Measurements from ENCODE around the gene SLC2A13.
A peak's percentile ranks its signal among the peaks of the same experiment; 100 is the strongest.
"Not testable (repeated sequence)": the region's sequence is repeated elsewhere in the genome, so short reads cannot be mapped to it uniquely, and the experiment has no call there.

SLC2A13 gene

DNA sequence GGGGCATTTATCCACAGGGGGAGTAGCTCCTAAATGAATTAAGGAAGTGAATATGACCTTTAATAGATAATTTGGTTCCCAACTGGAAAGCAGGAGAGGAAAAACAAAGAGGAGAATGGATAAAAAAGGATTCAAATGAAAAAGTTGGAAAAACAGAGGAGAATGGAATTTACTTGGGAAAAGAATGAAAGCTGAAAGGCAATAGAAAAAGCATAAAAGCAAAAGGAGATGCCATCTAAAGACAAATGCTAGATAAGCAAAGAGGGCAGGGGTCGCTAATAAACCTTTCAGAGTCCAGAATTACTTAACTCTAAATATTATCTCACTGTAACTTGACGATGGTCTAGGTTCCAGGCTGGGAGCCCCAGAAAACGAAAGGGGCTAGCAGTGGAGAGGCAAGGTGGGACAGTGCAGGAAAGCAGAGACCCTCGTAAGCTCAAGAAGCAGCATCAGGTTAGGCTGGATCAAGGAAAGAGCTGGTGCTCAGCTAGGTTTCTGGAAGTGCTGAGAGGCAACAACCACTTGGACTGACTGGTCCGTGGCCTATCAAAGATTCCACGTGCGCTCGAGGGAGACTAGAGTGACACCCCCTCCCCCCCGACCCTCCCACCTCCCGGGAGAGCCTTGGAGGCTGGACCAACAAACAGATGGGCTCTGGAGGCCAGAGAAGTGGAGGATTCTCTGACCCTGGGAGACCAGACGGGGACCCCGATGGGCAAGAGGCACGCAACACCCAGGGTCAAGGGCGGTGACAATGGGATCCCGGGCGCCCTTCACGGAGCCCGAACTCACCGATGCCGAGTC is 1.2 kb downstream of the SLC2A13 start:
- DNase-seq: no peak

GRCh38 chr12:40103043-40103442 is 2.8 kb downstream of the SLC2A13 start:
- DNase-seq: no peak

DNA sequence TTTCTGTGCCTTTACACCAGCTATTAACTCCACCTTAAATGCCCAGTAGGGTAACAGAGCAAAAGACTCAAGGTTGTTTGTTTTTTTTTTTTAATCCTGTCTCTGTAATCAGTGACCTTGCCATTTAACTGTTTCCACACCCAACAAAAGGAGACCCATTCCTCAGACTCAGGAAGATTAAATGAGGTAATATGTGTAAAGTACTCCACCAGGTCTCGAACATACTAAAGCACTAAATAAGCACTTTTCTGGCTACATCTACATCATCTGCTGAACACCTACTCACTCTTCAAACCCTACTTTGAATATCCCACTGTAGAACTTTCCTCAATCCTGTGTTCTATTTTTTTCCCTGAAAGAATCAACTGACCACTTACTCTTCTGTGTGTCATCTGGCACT is 4.1 kb downstream of the SLC2A13 start:
- DNase-seq: no peak

GRCh38 chr12:40099423-40099853 is 6.4 kb downstream of the SLC2A13 start:
- DNase-seq: no peak

- no peak for DNase-seq
These were observed 7.3 kb downstream of the SLC2A13 start for GRCh38 chr12:40098406-40099145.

DNA sequence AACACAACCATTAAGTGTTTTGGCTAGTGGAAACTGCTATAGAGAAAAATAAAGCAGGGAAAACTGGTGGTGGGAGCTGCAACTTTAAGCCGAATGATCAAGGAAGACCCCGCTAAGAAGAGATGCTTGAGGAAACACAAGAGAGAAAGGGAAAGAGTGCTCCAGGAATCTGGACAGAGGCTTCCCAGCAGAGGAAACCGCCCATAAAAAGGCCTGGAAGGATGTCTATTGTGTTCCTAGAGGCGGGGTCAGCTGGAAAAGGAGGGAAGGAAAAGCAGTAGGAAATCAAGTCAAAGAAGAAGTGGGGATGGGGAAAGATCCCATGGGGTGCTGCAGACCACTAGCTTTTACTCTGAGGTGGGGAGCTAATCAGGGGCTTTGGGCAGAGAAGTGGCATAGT is 12.4 kb downstream of the SLC2A13 start:
- DNase-seq: no peak

DNA sequence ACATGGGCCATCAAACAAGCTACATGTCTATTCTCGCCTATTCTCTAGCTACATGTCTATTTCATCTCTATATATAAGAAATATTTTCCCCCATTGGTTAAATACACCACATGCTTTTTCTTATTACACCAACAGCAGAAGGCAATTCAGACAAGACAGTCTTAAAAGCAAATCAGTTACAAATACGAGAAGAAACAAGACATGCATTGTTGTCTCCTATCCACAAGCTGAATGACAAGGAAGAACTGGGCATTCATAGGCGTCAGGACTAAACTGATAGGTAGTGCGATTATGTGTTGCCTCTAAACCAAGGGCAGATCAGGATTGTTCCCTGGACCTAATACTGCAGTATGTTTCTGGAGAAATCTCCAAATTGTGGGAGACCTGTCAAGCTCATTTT is 19.4 kb downstream of the SLC2A13 start:
- DNase-seq: no peak

DNA sequence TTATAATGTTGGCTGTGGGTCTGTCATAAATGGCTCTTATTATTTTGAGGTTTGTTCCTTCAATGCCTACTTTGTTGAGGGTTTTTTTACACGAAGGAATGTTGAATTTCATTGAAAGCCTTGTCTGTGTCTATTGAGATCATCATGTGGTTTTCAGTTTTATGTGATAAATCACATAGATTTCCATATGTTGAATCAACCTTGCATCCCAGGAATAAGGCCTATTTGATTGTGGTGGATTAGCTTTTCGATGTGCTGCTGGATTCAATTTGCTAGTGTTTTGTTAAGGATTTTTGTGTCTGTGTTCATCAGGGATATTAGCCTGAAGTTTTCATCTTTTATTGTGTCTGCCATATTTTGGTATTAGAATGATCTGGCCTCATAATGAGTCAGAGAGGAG is 27.6 kb downstream of the SLC2A13 start:
- DNase-seq: no peak

- DNase-seq: no peak
These were observed 30.4 kb downstream of the SLC2A13 start for GRCh38 chr12:40075458-40075857.

- no peak for DNase-seq
These were observed 37.5 kb downstream of the SLC2A13 start for GRCh38 chr12:40068416-40068815.

DNA sequence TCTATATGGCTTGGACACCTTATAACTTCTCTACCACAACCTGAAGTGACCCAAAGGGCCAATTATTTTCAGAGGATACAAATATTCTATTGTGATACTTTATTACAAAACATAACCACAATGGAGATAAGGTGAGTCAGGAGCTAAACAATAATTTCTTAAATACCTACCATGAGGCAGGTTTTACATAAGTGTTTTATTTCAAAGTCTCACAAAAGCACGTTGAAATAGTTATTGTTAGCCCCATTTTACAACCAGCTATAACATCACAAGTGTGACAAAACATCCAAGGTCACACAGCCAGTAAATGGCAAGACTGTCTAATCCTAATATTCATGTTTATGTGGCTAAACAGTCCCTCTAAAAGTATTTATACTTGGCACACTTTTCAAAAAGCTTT is 40.2 kb downstream of the SLC2A13 start:
- DNase-seq: no peak

GRCh38 chr12:40063414-40063813 is 42.5 kb downstream of the SLC2A13 start:
- peak in 1 of 2 donors; percentile 34 for DNase-seq

DNA sequence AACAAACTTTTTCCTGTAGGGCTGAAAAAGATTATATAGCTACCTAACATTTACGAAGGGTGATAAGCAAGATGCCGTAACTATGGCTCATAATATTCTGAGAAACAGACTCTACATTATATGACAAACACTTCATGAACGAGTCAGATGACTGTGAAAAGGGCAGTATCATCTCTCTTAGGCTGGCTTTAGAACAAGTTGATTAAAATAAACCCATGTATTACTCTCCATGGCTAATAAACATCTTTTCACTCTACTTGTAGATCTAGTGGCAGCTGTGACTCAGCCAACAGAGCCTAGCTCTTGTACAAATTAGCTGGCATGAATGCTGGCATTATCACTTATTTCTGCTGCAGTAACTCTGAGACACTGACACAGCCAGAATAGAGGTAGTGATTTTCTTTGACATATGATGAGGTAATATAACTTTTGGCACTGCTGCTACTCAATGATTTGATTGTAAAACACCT is 47.1 kb downstream of the SLC2A13 start:
- peak in 1 of 2 donors; percentile 15 for DNase-seq

DNA sequence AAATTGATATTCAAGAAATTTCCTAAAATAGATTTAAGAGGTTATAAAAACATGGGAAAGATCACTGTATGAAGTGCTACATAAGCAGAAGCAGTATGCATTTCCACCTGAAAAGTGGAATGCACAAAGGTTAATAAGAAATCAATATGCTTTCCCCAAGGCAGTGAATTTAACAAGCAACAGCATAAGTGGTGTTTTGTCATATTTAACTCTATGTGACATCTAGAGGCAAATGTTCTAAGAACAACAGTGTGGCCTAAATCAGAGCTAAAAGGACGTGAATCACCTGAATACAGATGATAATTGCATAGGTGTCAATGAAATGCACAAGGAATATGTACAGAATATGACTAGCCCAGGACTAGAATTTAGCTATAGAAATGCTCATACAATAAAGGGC is 49.5 kb downstream of the SLC2A13 start:
- no peak for DNase-seq

DNA sequence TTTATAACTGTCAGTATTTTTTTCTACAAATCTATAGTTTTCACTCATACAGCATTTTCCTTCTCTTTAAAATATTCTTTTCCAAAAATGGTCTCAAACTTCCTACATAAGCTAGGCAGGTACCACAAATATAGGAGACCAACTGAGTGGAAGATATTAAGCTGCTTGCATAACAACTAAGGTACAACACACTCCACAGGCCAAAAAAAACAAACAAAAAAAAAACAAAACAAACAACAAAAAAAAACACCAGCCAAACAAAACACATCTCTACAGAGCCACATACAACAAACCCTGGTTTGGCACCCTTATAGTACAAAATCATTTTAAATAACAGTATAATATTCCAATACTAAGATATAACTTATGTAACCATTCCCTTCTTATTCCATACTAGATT is 50.1 kb downstream of the SLC2A13 start:
- DNase-seq: no peak

- no peak for DNase-seq
These were observed 50.7 kb downstream of the SLC2A13 start for GRCh38 chr12:40055228-40055579.

- DNase-seq: no peak
These were observed 51.2 kb downstream of the SLC2A13 start for GRCh38 chr12:40054555-40055227.

DNA sequence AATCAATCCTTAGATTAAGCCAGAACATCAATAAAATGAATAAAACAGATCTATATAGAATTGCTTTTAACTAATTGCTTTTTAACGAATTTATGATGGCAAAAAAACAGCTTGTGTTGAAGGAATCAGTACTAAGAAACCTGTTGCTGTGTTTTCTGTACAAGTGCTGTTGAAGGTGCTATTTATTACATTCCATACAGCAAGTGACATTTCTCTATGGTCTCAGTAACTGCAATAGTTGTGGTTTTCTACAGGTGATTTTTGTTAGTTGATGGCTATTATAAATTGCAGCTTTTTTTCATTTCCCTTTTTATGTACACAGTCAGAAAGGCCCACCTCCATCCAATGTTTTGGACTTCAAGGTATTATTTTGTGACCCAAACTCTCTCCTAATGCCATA is 56.6 kb downstream of the SLC2A13 start:
- no peak for DNase-seq

DNA sequence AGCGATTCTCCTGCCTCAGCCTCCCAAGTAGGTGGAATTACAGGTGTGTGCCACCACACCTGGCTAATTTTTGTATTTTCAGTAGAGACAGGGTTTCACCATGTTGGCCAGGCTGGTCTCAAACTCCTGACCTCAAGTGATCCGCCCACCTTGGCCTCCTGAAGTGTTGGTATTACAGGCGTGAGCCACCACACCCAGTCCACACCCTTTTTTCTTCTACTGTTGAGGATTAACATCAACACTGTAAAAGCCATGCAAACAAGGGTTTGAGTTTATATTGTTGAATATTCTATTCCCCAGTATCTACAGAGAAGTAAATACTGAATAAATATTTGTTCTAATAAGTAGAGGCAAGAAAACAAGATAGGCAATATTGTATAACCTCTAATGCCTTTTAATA is 58.9 kb downstream of the SLC2A13 start:
- not testable (repeated sequence) for DNase-seq

- no peak for DNase-seq
These were observed 60.2 kb downstream of the SLC2A13 start for GRCh38 chr12:40045656-40046055.

DNA sequence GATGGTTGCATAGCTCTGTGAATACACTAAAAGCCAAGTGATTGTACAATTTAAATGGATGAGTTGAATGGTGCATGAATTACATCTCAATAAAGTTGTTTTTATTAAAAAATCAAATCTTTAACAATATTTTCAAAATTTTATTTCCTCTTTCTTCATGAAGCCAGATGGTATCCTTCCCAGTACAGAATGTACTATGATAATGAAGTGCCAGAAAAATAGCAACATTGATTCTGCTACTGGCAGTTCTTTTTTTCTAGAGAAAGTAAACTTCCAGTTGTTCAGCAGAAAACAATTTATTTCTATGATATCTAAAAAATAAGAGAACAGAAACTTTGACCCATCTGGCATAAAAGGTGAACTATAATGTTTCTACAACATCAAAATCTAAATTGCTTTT is 61.5 kb downstream of the SLC2A13 start:
- DNase-seq: no peak

- no peak for DNase-seq
These were observed 66.3 kb downstream of the SLC2A13 start for GRCh38 chr12:40039598-40039997.

DNA sequence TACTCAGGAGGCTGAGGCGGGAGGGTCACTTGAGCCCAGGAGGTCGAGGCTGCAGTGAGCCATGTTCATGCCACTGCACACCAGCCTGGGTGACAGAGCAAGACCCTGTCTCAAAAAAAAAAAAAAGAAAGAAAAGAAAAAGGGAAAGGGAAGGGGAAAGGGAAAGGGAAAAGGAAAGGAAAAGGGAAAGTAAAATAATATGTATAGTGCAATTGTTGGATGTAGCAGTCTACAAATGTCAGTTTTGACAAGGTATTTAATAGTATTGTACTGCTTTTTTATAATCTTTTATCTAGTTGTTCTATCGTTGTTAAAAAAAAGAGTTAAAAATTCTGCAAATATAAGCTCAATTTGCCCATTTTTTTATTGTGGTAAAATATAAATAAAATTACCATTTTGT is 67.3 kb downstream of the SLC2A13 start:
- no peak for DNase-seq

- no peak for DNase-seq
These were observed 71.2 kb downstream of the SLC2A13 start for GRCh38 chr12:40034712-40035111.
